CD14-positive monocyte (primary cell): Measurements from ENCODE around the gene SLC25A29. TPM values are rescaled to one million over a fixed set of nuclear protein-coding genes. Genes with fewer than 3 reads are reported as not detected.

Experiments
- DNase-seq, 3 donors: peaks; one replicate each; pipeline ENCODE4 v3.0.0-alpha.2; 2011 to 2022
- H2AFZ ChIP-seq: 2 replicates; pipeline ENCODE4 v1.6.0; 2012; ENCODE audit warnings: mild to moderate bottlenecking, low read depth, low read length, inconsistent platforms; ENCODE audit not compliant: insufficient read depth, poor library complexity, severe bottlenecking
- H3K27ac ChIP-seq, 2 donors: 1 replicate in 1 of 2; 2 replicates in 1 of 2; pipeline ENCODE4 v1.5.1; 2012 to 2013; ENCODE audit warnings: low read length in 2 of 2, control low read depth in 1 of 2, inconsistent platforms in 1 of 2, low read depth in 1 of 2, mild to moderate bottlenecking in 1 of 2
- H3K27me3 ChIP-seq, 2 donors: one replicate each; pipeline versions ENCODE4 v1.6.0 to v1.6.1; 2011 to 2013; ENCODE audit warnings: low read length in 2 of 2; ENCODE audit not compliant: control insufficient read depth in 2 of 2, insufficient read depth in 2 of 2
- H3K36me3 ChIP-seq, 2 donors: replicated peaks in 1 of 2; 1 replicate in 1 of 2; 2 replicates in 1 of 2; pipeline versions ENCODE4 v1.5.1 to v1.6.1; 2012 to 2013; ENCODE audit warnings: low read length in 2 of 2, control low read depth in 1 of 2, inconsistent platforms in 1 of 2, mild to moderate bottlenecking in 1 of 2; ENCODE audit not compliant: insufficient read depth in 2 of 2, control insufficient read depth in 1 of 2
- H3K4me1 ChIP-seq, 2 donors: 1 replicate in 1 of 2; 2 replicates in 1 of 2; pipeline versions ENCODE4 v1.5.1 to v1.6.1; 2012 to 2013; ENCODE audit warnings: low read length in 2 of 2, control low read depth in 1 of 2, inconsistent platforms in 1 of 2, mild to moderate bottlenecking in 1 of 2, moderate library complexity in 1 of 2; ENCODE audit not compliant: insufficient read depth in 2 of 2, control insufficient read depth in 1 of 2
- H3K4me2 ChIP-seq: replicated peaks from 2 replicates; pipeline ENCODE3; 2012; ENCODE audit warnings: low read length, moderate library complexity, mild to moderate bottlenecking; ENCODE audit not compliant: poor library complexity, severe bottlenecking; ENCODE audit errors: extremely low read depth
- H3K4me3 ChIP-seq, 3 experiments: fragments of 200-600 bp in 1 of 3; sonication (generic) in 1 of 3; replicated peaks in 1 of 3; 1 replicate in 2 of 3; 2 replicates in 1 of 3; pipeline ENCODE4 v1.5.1; 2011 to 2013; ENCODE audit warnings: low read length in 3 of 3, mild to moderate bottlenecking in 3 of 3, control low read depth in 2 of 3, low read depth in 2 of 3, inconsistent platforms in 1 of 3, moderate library complexity in 1 of 3
- H3K79me2 ChIP-seq: 2 replicates; pipeline ENCODE4 v1.6.0; 2012; ENCODE audit warnings: mild to moderate bottlenecking, control low read depth, inconsistent platforms, low read length, moderate library complexity; ENCODE audit not compliant: insufficient read depth
- H3K9ac ChIP-seq: 2 replicates; pipeline ENCODE4 v1.6.0; 2017; ENCODE audit warnings: low read length, mild to moderate bottlenecking; ENCODE audit not compliant: insufficient read depth, poor library complexity, severe bottlenecking
- H3K9me3 ChIP-seq, 2 donors: replicated peaks in 1 of 2; 1 replicate in 1 of 2; 2 replicates in 1 of 2; pipeline versions ENCODE4 v1.5.1 to v1.6.1; 2012 to 2013; ENCODE audit warnings: low read length in 2 of 2, control low read depth in 1 of 2; ENCODE audit not compliant: control insufficient read depth in 1 of 2, insufficient read depth in 1 of 2
- H4K20me1 ChIP-seq: 2 replicates; pipeline ENCODE4 v1.6.0; 2012; ENCODE audit warnings: mild to moderate bottlenecking, low read length, control low read depth, moderate library complexity; ENCODE audit not compliant: insufficient read depth
- H3K27ac Mint-ChIP-seq, 7 donors: one replicate each; pipeline ENCODE4 v1.8.0; 2020; ENCODE audit warnings: mild to moderate bottlenecking in 7 of 7, mixed read lengths in 7 of 7, moderate library complexity in 6 of 7, inconsistent platforms in 2 of 7
- H3K27me3 Mint-ChIP-seq, 3 donors: one replicate each; pipeline ENCODE4 v1.8.0; 2021 to 2022; ENCODE audit warnings: low read depth in 3 of 3, mild to moderate bottlenecking in 3 of 3, mixed read lengths in 3 of 3, moderate library complexity in 3 of 3, inconsistent platforms in 1 of 3
- H3K36me3 Mint-ChIP-seq, 2 donors: one replicate each; pipeline ENCODE4 v1.8.0; 2020; ENCODE audit warnings: mixed read lengths in 2 of 2, inconsistent platforms in 1 of 2, mild to moderate bottlenecking in 1 of 2
- H3K4me1 Mint-ChIP-seq: one replicate; pipeline ENCODE4 v1.8.0; 2020; ENCODE audit warnings: mild to moderate bottlenecking, mixed read lengths
- H3K4me3 Mint-ChIP-seq, 2 donors: one replicate each; pipeline ENCODE4 v1.8.0; 2020; ENCODE audit warnings: mild to moderate bottlenecking in 2 of 2, mixed read lengths in 2 of 2, moderate library complexity in 1 of 2
- H3K9me3 Mint-ChIP-seq, 7 donors: one replicate each; pipeline ENCODE4 v1.8.0; 2020 to 2022; ENCODE audit warnings: mixed read lengths in 7 of 7, mild to moderate bottlenecking in 6 of 7, moderate library complexity in 6 of 7, inconsistent platforms in 2 of 7
- WGBS: methylation state at CpG from one replicate; pipeline ENCODE4 v1.1.5; 2013; ENCODE audit warnings: missing lambda C conversion rate; ENCODE audit not compliant: insufficient coverage; 5-methylcytosine and 5-hydroxymethylcytosine counted together
- intact Hi-C, 2 donors: fragments of 100-400 bp; cut with micrococcal nuclease; formaldehyde crosslinking; loops; one replicate each; pipeline versions ENCODE4 v1.15.0 to v1.15.1; 2023
- polyA plus RNA-seq, 3 donors: library from polyadenylated mRNA; depleted of rRNA in 1 of 3; unstranded in 2 of 3; stranded (reverse) in 1 of 3; fragments of 300-500 nt in 2 of 3; fragments of >200 nt in 1 of 3; fragmentation: Illumina TruSeq in 2 of 3; gene quantifications; 1 replicate in 2 of 3; 2 replicates in 1 of 3; pipeline ENCODE4 v1.2.3, GENCODE V29; 2012 to 2021
- TF ChIP-seq, protein P1 (sequence below): fragments of 200-600 bp; IDR thresholded peaks from one replicate; pipeline ENCODE4 v1.8.0; 2022; ENCODE audit warnings: antibody characterized with exemption, mild to moderate bottlenecking

Gene SLC25A29
- polyA plus RNA-seq, 3 donors: 16.9 to 114 (median 33.3) TPM

DNA sequence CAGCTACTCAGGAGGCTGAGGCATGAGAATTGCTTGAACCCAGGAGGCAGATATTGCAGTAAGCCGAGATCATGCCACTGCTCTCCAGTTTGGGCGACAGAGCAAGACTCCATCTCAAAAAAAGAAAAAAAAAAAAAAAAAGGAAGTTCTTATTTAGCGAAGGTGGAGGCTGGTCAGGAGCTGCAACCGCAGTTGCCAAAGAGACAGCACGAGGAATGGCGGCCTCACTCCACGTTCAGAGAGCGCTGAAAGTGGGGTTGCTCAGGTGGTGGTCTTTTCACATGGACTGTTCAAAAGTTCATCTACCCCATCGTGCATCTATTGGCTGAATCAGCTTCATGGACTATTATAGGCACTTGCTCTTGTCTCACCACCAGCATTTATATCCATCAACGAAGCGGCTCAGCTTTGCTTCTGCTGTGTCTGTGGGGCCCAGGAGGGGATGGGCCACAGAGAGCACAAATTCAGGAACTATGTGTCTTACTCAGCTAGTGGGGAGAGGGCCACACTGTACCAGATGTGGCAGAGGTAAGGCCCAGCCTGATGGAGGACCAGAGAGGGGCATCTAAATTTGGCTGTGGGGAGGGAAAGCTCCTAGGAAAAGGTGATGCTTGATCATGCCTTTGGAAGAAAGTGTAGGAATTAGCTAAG, 44.2 kb upstream of the SLC25A29 start:
- whole genome bisulfite sequencing: no CpG with 5 or more reads among the region's 11 CpGs
- Mint-ChIP-seq H3K27me3 (no peaks in the 10 kb centered on the region), H3K4me1 (peaks cover 18% of the 10 kb centered on the region), H3K9me3 (peaks cover 0 to 4% (median 0%) of the 10 kb centered on the region in 7 donors), H3K36me3 (peaks cover 90 to 97% of the 10 kb centered on the region in 2 donors), H3K4me3 (peak overlapping the region; percentile 25 to 56), H3K27ac (peak overlapping the region; percentile 80 to 95 (median 86))
- TF ChIP-seq, protein P1, sequence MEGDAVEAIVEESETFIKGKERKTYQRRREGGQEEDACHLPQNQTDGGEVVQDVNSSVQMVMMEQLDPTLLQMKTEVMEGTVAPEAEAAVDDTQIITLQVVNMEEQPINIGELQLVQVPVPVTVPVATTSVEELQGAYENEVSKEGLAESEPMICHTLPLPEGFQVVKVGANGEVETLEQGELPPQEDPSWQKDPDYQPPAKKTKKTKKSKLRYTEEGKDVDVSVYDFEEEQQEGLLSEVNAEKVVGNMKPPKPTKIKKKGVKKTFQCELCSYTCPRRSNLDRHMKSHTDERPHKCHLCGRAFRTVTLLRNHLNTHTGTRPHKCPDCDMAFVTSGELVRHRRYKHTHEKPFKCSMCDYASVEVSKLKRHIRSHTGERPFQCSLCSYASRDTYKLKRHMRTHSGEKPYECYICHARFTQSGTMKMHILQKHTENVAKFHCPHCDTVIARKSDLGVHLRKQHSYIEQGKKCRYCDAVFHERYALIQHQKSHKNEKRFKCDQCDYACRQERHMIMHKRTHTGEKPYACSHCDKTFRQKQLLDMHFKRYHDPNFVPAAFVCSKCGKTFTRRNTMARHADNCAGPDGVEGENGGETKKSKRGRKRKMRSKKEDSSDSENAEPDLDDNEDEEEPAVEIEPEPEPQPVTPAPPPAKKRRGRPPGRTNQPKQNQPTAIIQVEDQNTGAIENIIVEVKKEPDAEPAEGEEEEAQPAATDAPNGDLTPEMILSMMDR: no peak
- H3K4me2 ChIP-seq: no peak overlapping the region
- peaks cover 14 to 15% of the 10 kb centered on the region in 2 donors for H3K4me1 ChIP-seq
- H3K36me3 ChIP-seq: peaks cover 89 to 99% of the 10 kb centered on the region in 2 donors
- H3K27me3 ChIP-seq: no peaks in the 10 kb centered on the region
- H3K9ac ChIP-seq: no peak overlapping the region
- H3K4me3 ChIP-seq: no peak overlapping the region
- peak overlapping the region; percentile 61 for H3K27ac ChIP-seq
- no peak overlapping the region for H2AFZ ChIP-seq
- H3K9me3 ChIP-seq: no peaks in the 10 kb centered on the region
- no peaks in the 10 kb centered on the region for H3K79me2 ChIP-seq
- intact Hi-C loops: no loop called here
- peaks cover 70% of the 10 kb centered on the region for H4K20me1 ChIP-seq
- DNase-seq: peak in 1 of 3 donors; percentile 25

DNA sequence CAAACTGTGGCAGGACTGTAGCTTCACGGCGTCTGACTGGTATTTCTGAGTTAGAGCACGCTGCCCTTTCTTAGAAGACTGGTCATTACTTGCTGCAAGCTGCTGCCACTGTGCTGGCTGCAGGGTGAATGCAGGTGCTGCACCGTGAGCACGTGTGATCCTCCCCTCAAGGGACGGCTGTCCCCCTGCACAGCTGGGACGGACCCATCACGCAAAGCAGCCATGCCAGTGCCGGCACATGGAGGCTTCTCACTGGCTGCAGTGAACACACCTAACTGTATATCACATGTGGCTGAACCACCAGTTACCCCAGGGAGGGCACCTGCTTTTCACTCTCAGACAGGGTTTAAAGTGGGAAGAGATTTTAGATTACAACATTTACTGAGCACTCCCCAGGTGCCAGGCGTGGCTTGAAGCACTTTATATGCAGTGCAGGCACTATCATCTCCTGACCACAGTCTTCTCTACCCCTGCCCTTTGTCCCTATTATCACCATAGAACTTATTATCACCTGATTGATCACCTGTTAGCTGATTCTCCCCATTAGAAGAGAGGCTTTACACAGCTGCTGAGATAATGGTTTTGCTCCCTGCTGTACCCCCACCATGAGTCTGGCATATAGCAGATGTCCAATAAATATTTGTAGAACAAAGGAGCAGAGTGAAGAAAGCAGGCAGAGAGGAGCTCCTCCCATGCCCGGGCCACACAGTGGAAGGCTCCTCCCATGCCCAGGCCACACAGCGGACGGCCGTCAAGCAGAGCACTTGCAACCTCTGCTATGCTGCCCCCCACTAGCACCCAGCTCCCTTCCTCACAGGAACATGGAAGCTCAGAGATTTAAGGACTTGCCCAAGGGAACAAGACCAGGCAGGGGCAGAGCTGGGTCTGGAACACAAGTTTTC, 42.8 kb upstream of the SLC25A29 start:
- H4K20me1 ChIP-seq: peaks cover 57% of the 10 kb centered on the region
- H3K27ac ChIP-seq: no peak overlapping the region
- Mint-ChIP-seq H3K36me3 (peaks cover 78 to 89% of the 10 kb centered on the region in 2 donors), H3K4me3 (no peak overlapping the region), H3K27ac (peak overlapping the region in 3 of 7 donors; percentile 14 to 95 (median 57)), H3K27me3 (no peaks in the 10 kb centered on the region), H3K4me1 (peaks cover 18% of the 10 kb centered on the region), H3K9me3 (peaks cover 0 to 4% (median 0%) of the 10 kb centered on the region in 7 donors)
- no peaks in the 10 kb centered on the region for H3K27me3 ChIP-seq
- no peak for DNase-seq
- 96% methylated on average over 11 of the region's 14 CpGs for WGBS
- TF ChIP-seq, protein P1: no peak
- H2AFZ ChIP-seq: no peak overlapping the region
- no peak overlapping the region for H3K4me2 ChIP-seq
- H3K4me1 ChIP-seq: peaks cover 14 to 15% of the 10 kb centered on the region in 2 donors
- peaks cover 77 to 85% of the 10 kb centered on the region in 2 donors for H3K36me3 ChIP-seq
- intact Hi-C loops: no loop called here
- no peaks in the 10 kb centered on the region for H3K79me2 ChIP-seq
- H3K4me3 ChIP-seq: no peak overlapping the region
- no peak overlapping the region for H3K9ac ChIP-seq
- H3K9me3 ChIP-seq: no peaks in the 10 kb centered on the region
